Peyer's patch (tissue), 4 donors: ENCODE measurements around the gene SEC14L5. TPM values are rescaled to one million over a fixed set of nuclear protein-coding genes. Genes with fewer than 3 reads are reported as not detected.

ENCODE experiments used
- DNase-seq, 3 donors: peaks; one replicate each; pipeline ENCODE4 v3.0.0-alpha.2; 2017 to 2019
- H3K27ac ChIP-seq, 4 donors: fragments of 200-600 bp; sonication (generic); one replicate each; pipeline ENCODE4 v1.5.1; 2016 to 2019
- H3K27me3 ChIP-seq, 2 donors: fragments of 200-600 bp; sonication (generic); one replicate each; pipeline ENCODE4 v1.5.1; 2019
- H3K36me3 ChIP-seq, 3 donors: fragments of 200-600 bp; sonication (generic); one replicate each; pipeline ENCODE4 v1.5.1; 2016 to 2019
- H3K4me1 ChIP-seq, 4 donors: fragments of 200-600 bp; sonication (generic); one replicate each; pipeline ENCODE4 v1.5.1; 2016 to 2019
- H3K4me3 ChIP-seq, 4 donors: fragments of 200-600 bp; sonication (generic); 1 replicate in 3 of 4; 2 replicates in 1 of 4; pipeline ENCODE4 v1.5.1; 2016 to 2019; ENCODE audit warnings: mild to moderate bottlenecking in 1 of 4
- H3K9me3 ChIP-seq, 4 donors: fragments of 200-600 bp; sonication (generic); one replicate each; pipeline ENCODE4 v1.5.1; 2016 to 2019; ENCODE audit warnings: mild to moderate bottlenecking in 1 of 4
- POLR2A ChIP-seq, 2 donors: fragments of 450-650 bp; IDR thresholded peaks; one replicate each; pipeline ENCODE4 v1.5.1; 2017; ENCODE audit warnings: antibody characterized with exemption in 2 of 2, mild to moderate bottlenecking in 2 of 2, moderate library complexity in 2 of 2
- total RNA-seq, 4 donors: library from RNA; depleted of rRNA; stranded (reverse); fragments of >200 nt; gene quantifications; one replicate each; pipeline ENCODE4 v1.1.0, GENCODE V29; 2016
- TF ChIP-seq, protein P1 (sequence below), 6 experiments: fragments of 450-650 bp in 4 of 6; fragments of 200-600 bp in 2 of 6; sonication (generic) in 1 of 6; IDR thresholded peaks; one replicate each; pipeline ENCODE4 v1.5.1; 2017 to 2019; ENCODE audit warnings: antibody characterized with exemption in 6 of 6, mild to moderate bottlenecking in 3 of 6, moderate library complexity in 1 of 6

Gene SEC14L5
- total RNA-seq, 4 donors from 2014 or later: 0.13 to 2.0 (median 1.1) TPM

DNA sequence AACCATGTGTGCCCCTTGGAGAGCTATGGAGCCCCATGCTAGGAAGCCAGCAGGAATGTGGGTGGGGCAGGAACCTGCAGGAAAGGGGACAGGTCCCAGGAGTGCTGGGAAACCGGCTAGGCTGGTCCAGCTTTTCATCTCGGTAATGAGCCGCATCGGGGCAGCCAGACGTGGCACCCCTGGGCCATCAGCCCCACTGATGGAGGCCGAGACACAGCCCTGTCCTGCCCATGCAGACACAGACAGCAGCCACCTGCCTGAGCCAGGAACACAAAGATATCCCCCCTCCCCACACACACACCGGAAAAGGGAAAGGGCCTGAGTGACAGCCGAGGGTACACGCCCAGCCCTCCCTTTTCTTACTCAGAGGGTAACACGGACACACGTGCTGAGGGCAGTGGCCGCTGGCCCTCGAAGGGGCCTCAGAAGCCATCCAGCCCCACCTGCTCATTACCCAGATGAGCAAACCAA lies 39.3 kb upstream of the SEC14L5 start:
- no peak for DNase-seq
- H3K9me3 ChIP-seq: no peaks in the 10 kb centered on the region
- H3K36me3 ChIP-seq: no peaks in the 10 kb centered on the region
- TF ChIP-seq, protein P1, sequence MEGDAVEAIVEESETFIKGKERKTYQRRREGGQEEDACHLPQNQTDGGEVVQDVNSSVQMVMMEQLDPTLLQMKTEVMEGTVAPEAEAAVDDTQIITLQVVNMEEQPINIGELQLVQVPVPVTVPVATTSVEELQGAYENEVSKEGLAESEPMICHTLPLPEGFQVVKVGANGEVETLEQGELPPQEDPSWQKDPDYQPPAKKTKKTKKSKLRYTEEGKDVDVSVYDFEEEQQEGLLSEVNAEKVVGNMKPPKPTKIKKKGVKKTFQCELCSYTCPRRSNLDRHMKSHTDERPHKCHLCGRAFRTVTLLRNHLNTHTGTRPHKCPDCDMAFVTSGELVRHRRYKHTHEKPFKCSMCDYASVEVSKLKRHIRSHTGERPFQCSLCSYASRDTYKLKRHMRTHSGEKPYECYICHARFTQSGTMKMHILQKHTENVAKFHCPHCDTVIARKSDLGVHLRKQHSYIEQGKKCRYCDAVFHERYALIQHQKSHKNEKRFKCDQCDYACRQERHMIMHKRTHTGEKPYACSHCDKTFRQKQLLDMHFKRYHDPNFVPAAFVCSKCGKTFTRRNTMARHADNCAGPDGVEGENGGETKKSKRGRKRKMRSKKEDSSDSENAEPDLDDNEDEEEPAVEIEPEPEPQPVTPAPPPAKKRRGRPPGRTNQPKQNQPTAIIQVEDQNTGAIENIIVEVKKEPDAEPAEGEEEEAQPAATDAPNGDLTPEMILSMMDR (IDR thresholded peaks at IDR 0.05): no peak
- no peak for TF ChIP-seq POLR2A (IDR thresholded peaks at IDR 0.05)
- H3K4me1 ChIP-seq: no peaks in the 10 kb centered on the region
- no peak overlapping the region for H3K4me3 ChIP-seq
- no peak overlapping the region for H3K27ac ChIP-seq
- H3K27me3 ChIP-seq: no peaks in the 10 kb centered on the region

DNA sequence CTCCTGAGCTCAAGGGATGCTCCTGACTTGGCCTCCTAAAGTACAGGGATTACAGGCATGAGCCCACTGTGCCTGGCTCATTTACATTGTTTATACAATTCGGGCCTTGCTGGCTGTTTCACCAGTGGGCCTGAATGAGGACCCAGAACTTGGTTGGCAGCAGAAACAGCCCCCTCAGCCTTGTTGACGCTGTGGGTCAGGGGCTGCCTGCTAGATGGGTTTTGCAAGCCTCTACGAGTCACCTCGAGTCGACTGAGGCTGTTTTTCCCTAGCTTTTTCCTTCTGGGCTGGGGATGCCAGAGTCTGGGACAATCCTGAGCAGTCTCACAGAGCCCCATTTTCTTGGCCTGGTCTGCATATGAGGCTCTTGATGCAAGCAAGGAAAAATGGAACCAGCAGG lies 37.3 kb upstream of the SEC14L5 start:
- Histone ChIP-seq H3K27ac (no peak overlapping the region), H3K4me3 (no peak overlapping the region)
- TF ChIP-seq POLR2A (IDR thresholded peaks at IDR 0.05): no peak
- TF ChIP-seq, protein P1 (IDR thresholded peaks at IDR 0.05): no peak

DNA sequence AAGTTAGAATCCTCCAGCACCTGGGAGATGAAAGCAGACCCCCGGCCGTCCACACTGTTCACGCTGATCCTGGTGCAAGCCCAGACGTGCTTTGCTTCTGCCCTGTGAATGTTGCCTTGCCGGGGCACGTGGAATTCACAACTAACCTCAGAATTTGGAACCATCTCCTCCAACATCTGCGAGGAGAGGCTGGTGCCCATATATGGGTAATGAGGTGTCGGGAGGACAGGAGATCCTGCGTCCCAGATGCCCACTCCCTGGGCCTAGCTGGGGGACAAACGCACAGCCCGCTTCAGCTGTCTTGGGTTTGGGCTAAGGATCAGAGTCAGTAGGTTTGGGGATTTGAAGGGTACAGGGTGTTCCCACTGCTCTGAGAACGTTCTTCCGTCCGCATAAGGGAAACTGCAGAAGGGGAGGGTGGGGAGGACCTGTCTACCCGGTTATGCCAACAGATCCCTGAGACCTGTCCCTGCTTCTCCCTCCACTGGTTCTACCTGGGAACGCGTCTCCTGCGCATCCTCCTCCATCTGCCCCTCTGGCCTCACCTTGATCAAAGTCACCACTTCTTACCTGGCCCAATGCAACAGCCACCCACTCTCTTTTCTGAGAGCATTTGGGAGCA lies 35.3 kb upstream of the SEC14L5 start:
- Histone ChIP-seq H3K36me3 (no peaks in the 10 kb centered on the region), H3K9me3 (peaks cover 0 to 12% (median 4%) of the 10 kb centered on the region in 4 donors), H3K27me3 (no peaks in the 10 kb centered on the region), H3K27ac (no peak overlapping the region), H3K4me1 (peaks cover 0 to 5% (median 0%) of the 10 kb centered on the region in 4 donors), H3K4me3 (no peak overlapping the region)
- no peak for DNase-seq
- TF ChIP-seq, protein P1 (IDR thresholded peaks at IDR 0.05): no peak
- TF ChIP-seq POLR2A (IDR thresholded peaks at IDR 0.05): no peak

More for the DNA sequence above, 37.3 kb upstream of the SEC14L5 start:
- Histone ChIP-seq H3K9me3 (no peaks in the 10 kb centered on the region), H3K36me3 (no peaks in the 10 kb centered on the region), H3K27me3 (no peaks in the 10 kb centered on the region), H3K4me1 (peaks cover 0 to 5% (median 0%) of the 10 kb centered on the region in 4 donors)
- DNase-seq: no peak

DNA sequence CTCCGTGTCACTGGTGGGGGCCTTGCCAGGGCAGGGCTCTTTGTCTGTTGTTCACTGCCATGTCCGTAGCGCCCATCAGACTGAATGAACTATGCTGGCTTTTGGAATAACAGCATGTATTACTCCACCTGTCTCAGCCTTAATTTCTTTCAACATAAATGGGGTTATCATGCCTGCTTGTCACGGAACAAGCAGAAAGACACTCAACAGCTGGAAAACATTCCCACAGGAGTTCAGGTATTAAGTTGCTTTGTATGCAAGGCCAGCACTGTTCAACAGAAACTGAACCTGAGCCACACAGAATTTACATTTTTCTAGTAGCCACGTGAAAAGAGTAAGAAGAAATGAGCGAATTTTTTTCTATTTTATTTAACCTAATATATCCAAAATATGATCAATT lies 34.3 kb upstream of the SEC14L5 start:
- DNase-seq: no peak
- no peak for TF ChIP-seq POLR2A (IDR thresholded peaks at IDR 0.05)
- TF ChIP-seq, protein P1 (IDR thresholded peaks at IDR 0.05): no peak
- Histone ChIP-seq H3K4me3 (no peak overlapping the region), H3K4me1 (peaks cover 0 to 5% (median 0%) of the 10 kb centered on the region in 4 donors), H3K9me3 (peaks cover 0 to 12% (median 6%) of the 10 kb centered on the region in 4 donors), H3K36me3 (no peaks in the 10 kb centered on the region), H3K27me3 (no peaks in the 10 kb centered on the region), H3K27ac (no peak overlapping the region)

GRCh38 chr16:4924593-4925292 lies 33.4 kb upstream of the SEC14L5 start:
- Histone ChIP-seq H3K36me3 (no peaks in the 10 kb centered on the region), H3K9me3 (peaks cover 0 to 12% (median 6%) of the 10 kb centered on the region in 4 donors), H3K4me1 (peaks cover 0 to 5% (median 0%) of the 10 kb centered on the region in 4 donors), H3K27me3 (no peaks in the 10 kb centered on the region), H3K4me3 (no peak overlapping the region), H3K27ac (peak overlapping the region in 2 of 4 donors; percentile 32 to 69)
- no peak for TF ChIP-seq POLR2A (IDR thresholded peaks at IDR 0.05)
- TF ChIP-seq, protein P1 (IDR thresholded peaks at IDR 0.05): peak in 2 of 6 experiments; percentile 42 to 43
- DNase-seq: peak in 2 of 3 donors; percentile 66 to 76
